Thyroid gland (tissue), 4 donors: ENCODE data around the gene OR9Q1. TPM values are rescaled to one million over a fixed set of nuclear protein-coding genes. Genes with fewer than 3 reads are reported as not detected.

Source experiments
- DNase-seq, 2 donors: peaks; one replicate each; pipeline ENCODE4 v3.0.0-alpha.2; 2019
- H3K27ac ChIP-seq, 3 donors: fragments of 200-600 bp; sonication (generic); 1 replicate in 2 of 3; 2 replicates in 1 of 3; pipeline ENCODE4 v1.5.1; 2016 to 2019; ENCODE audit warnings: mild to moderate bottlenecking in 1 of 3, moderate library complexity in 1 of 3
- H3K27me3 ChIP-seq: fragments of 200-600 bp; sonication (generic); one replicate; pipeline ENCODE4 v1.5.1; 2019
- H3K36me3 ChIP-seq, 2 donors: fragments of 200-600 bp; sonication (generic); one replicate each; pipeline ENCODE4 v1.5.1; 2016 to 2019
- H3K4me1 ChIP-seq, 2 donors: fragments of 200-600 bp; sonication (generic); one replicate each; pipeline ENCODE4 v1.5.1; 2017 to 2019
- H3K4me3 ChIP-seq, 3 donors: fragments of 200-600 bp; sonication (generic); replicated peaks in 1 of 3; 1 replicate in 2 of 3; 2 replicates in 1 of 3; pipeline ENCODE4 v1.5.1; 2016; ENCODE audit warnings: mild to moderate bottlenecking in 1 of 3
- H3K9me3 ChIP-seq: fragments of 200-600 bp; sonication (generic); one replicate; pipeline ENCODE4 v1.5.1; 2017
- CTCF ChIP-seq, 6 experiments: fragments of 200-600 bp in 3 of 6; fragments of 450-650 bp in 3 of 6; sonication (generic) in 3 of 6; IDR thresholded peaks; one replicate each; pipeline ENCODE4 v1.5.1; 2016 to 2019; ENCODE audit warnings: antibody characterized with exemption in 6 of 6, mild to moderate bottlenecking in 2 of 6, inconsistent platforms in 1 of 6, moderate library complexity in 1 of 6
- POLR2A ChIP-seq, 2 donors: fragments of 450-650 bp; IDR thresholded peaks; one replicate each; pipeline ENCODE4 v1.6.1; 2017; ENCODE audit warnings: antibody characterized with exemption in 2 of 2, mild to moderate bottlenecking in 2 of 2, moderate library complexity in 1 of 2
- WGBS, 2 donors: methylation state at CpG; one replicate each; pipeline ENCODE4 v1.1.5; 2017; 5-methylcytosine and 5-hydroxymethylcytosine counted together
- intact Hi-C: fragments of 100-400 bp; cut with DNase I; formaldehyde crosslinking; loops from one replicate; pipeline ENCODE4 v1.15.1; 2023
- small RNA-seq: library from RNA; depleted of rRNA; stranded (forward); fragments of <200 nt; gene quantifications from one replicate; pipeline ENCODE3, GENCODE V24; 2016
- total RNA-seq, 4 donors: library from RNA; depleted of rRNA; stranded (reverse); fragments of >200 nt; gene quantifications; one replicate each; pipeline ENCODE4 v1.2.3, GENCODE V29; 2016

Gene OR9Q1
- total RNA-seq, 4 donors from 2014 or later: not detected

- no peaks in the 10 kb centered on the region for H3K36me3 ChIP-seq
- TF ChIP-seq CTCF (IDR thresholded peaks at IDR 0.05) (no peak), POLR2A (IDR thresholded peaks at IDR 0.05) (no peak)
- no peaks in the 10 kb centered on the region for H3K9me3 ChIP-seq
- H3K27ac ChIP-seq: no peak overlapping the region
- no peak for DNase-seq
- no peaks in the 10 kb centered on the region for H3K4me1 ChIP-seq
- intact Hi-C loops: no loop called here
- no peaks in the 10 kb centered on the region for H3K27me3 ChIP-seq
- H3K4me3 ChIP-seq: no peak overlapping the region
Observed at GRCh38 chr11:58216476-58216875, 192.8 kb downstream of the OR9Q1 start.

- WGBS, 2 donors: 79 to 80% methylated on average over 7 of the region's 7 CpGs
- Histone ChIP-seq H3K36me3 (no peaks in the 10 kb centered on the region), H3K9me3 (no peaks in the 10 kb centered on the region), H3K4me1 (no peaks in the 10 kb centered on the region), H3K27me3 (no peaks in the 10 kb centered on the region), H3K27ac (no peak overlapping the region), H3K4me3 (no peak overlapping the region)
- TF ChIP-seq CTCF (IDR thresholded peaks at IDR 0.05): no peak
- TF ChIP-seq POLR2A (IDR thresholded peaks at IDR 0.05): no peak
- DNase-seq: no peak
- intact Hi-C loops: no loop called here
Observed at GRCh38 chr11:58222721-58223120, 199.0 kb downstream of the OR9Q1 start.

- Histone ChIP-seq H3K9me3 (no peaks in the 10 kb centered on the region), H3K4me1 (no peaks in the 10 kb centered on the region), H3K27me3 (no peaks in the 10 kb centered on the region), H3K4me3 (no peak overlapping the region), H3K36me3 (no peaks in the 10 kb centered on the region), H3K27ac (no peak overlapping the region)
- 92 to 93% methylated on average over 32 of the region's 32 CpGs for WGBS, 2 donors
- TF ChIP-seq CTCF (IDR thresholded peaks at IDR 0.05): no peak
- TF ChIP-seq POLR2A (IDR thresholded peaks at IDR 0.05): no peak
- DNase-seq: no peak
- intact Hi-C loops: no loop called here
Observed at GRCh38 chr11:58227956-58228615, 204.4 kb downstream of the OR9Q1 start.

Small RNA genes lying within 50 kb of the gene (small RNA-seq; reads per million reads assigned to genes)
- not detected for gene RNU6-899P

Other genes starting within 250 kb of the OR9Q1 start
- not detected for gene OR6Q1, start 7.1 kb downstream of the OR9Q1 start, total RNA-seq
- gene OR9I1, start 101.6 kb downstream of the OR9Q1 start, total RNA-seq: not detected
- not detected for gene OR9Q2, start 165.2 kb downstream of the OR9Q1 start, total RNA-seq
- not detected for gene OR1S2, start 180.3 kb downstream of the OR9Q1 start, total RNA-seq
- not detected for gene OR1S1, start 188.8 kb downstream of the OR9Q1 start, total RNA-seq
- not detected for gene OR10Q1, start 205.0 kb downstream of the OR9Q1 start, total RNA-seq
- gene OR10W1, start 244.4 kb downstream of the OR9Q1 start, total RNA-seq: not detected